K562 (cell line): Measurements from ENCODE around the gene PTPRG. TPM values are rescaled to one million over a fixed set of nuclear protein-coding genes. Genes with fewer than 3 reads are reported as not detected.

Experiments used
- ATAC-seq: fragments of 200-7000 bp; cut with Tn5 transposase; 3 replicates; pipeline ENCODE4 v1.9.1; 2020; ENCODE audit warnings: moderate library complexity
- BruUV-seq: library from RNA; stranded (reverse); fragments of 400-500 nt; replicated peaks from 2 replicates; lab custom pipeline; 2021; lab: Mats Ljungman, UMichigan
- CTCF ChIA-PET: fragments of 300-600 bp; formaldehyde crosslinking; extraction: SDS; loops from one replicate; lab custom pipeline; 2021; ENCODE audit warnings: low intra/inter-chr PET ratio; lab: Yijun Ruan, JAX
- POLR2A ChIA-PET: fragments of 300-600, 350-650 bp; sonication (Branson Sonifier 250); formaldehyde crosslinking; extraction: SDS; loops from one replicate; lab custom pipeline; 2021; ENCODE audit warnings: antibody characterized with exemption, inconsistent platforms; lab: Yijun Ruan, JAX
- DNase-seq, 4 experiments: peaks; one replicate each; pipeline versions ENCODE4 v3.0.0 to v3.0.0-alpha.2; 2011 to 2018; ENCODE audit warnings: low spot score in 3 of 4, mixed read lengths in 3 of 4; ENCODE audit errors: extremely low read depth in 1 of 4
- FAIRE-seq: peaks from 2 replicates; lab custom pipeline; 2011; peaks lifted over from hg19 to GRCh38; lab: Jason Lieb, UNC
- H2AFZ ChIP-seq: 2 replicates; pipeline ENCODE4 v1.6.0; 2011; ENCODE audit warnings: low read depth, low read length, control low read depth, inconsistent platforms
- H3K27ac ChIP-seq: fragments of 200-600 bp; 3 replicates; pipeline ENCODE4 v1.8.0; 2011; ENCODE audit warnings: low read depth, mild to moderate bottlenecking, control low read depth, inconsistent platforms, low read length, moderate library complexity, mixed read lengths; ENCODE audit errors: extremely low read depth
- H3K27me3 ChIP-seq, 2 experiments: fragments of 300-600 bp in 1 of 2; 2 replicates in 1 of 2; 3 replicates in 1 of 2; pipeline versions ENCODE4 v1.6.0 to v1.8.0; 2011; ENCODE audit warnings: inconsistent platforms in 2 of 2, low read length in 2 of 2, mild to moderate bottlenecking in 1 of 2, mixed read lengths in 1 of 2, moderate library complexity in 1 of 2; ENCODE audit not compliant: control insufficient read depth in 2 of 2, insufficient read depth in 2 of 2
- H3K36me3 ChIP-seq: fragments of 300-600 bp; 3 replicates; pipeline ENCODE4 v1.8.0; 2011; ENCODE audit warnings: mild to moderate bottlenecking, low read length, inconsistent platforms; ENCODE audit not compliant: control insufficient read depth, insufficient read depth
- H3K4me1 ChIP-seq, 2 experiments: fragments of 200-600 bp in 1 of 2; replicated peaks in 1 of 2; 2 replicates in 1 of 2; 3 replicates in 1 of 2; pipeline versions ENCODE4 v1.5.1 to v1.8.0; 2011; ENCODE audit warnings: inconsistent platforms in 2 of 2, low read length in 2 of 2, mild to moderate bottlenecking in 1 of 2, mixed read lengths in 1 of 2, moderate library complexity in 1 of 2; ENCODE audit not compliant: control insufficient read depth in 2 of 2, insufficient read depth in 2 of 2
- H3K4me2 ChIP-seq: 2 replicates; pipeline ENCODE4 v1.6.1; 2011; ENCODE audit warnings: low read length, control low read depth, inconsistent platforms, mixed read lengths; ENCODE audit not compliant: insufficient read depth
- H3K4me3 ChIP-seq: fragments of 200-600 bp; sonication (generic), shearing (Covaris generic); 2 replicates; pipeline ENCODE4 v1.5.1; 2016; ENCODE audit warnings: control low read depth, inconsistent platforms
- H3K79me2 ChIP-seq: fragments of 200-600 bp; 3 replicates; pipeline ENCODE4 v1.8.0; 2011; ENCODE audit warnings: low read length, inconsistent platforms; ENCODE audit not compliant: control insufficient read depth, insufficient read depth
- H3K9ac ChIP-seq, 2 experiments: 2 replicates each; pipeline versions ENCODE4 v1.6.0 to v1.6.1; 2011; ENCODE audit warnings: low read depth in 2 of 2, low read length in 2 of 2, control low read depth in 1 of 2, inconsistent platforms in 1 of 2, mild to moderate bottlenecking in 1 of 2, mixed read lengths in 1 of 2; ENCODE audit not compliant: insufficient read depth in 1 of 2
- H3K9me1 ChIP-seq: one replicate; pipeline ENCODE4 v1.6.0; 2011; ENCODE audit warnings: inconsistent platforms, mild to moderate bottlenecking, low read length, moderate library complexity; ENCODE audit not compliant: control insufficient read depth, insufficient read depth
- H3K9me3 ChIP-seq: replicated peaks from 2 replicates; pipeline ENCODE4 v1.5.1; 2011; ENCODE audit warnings: low read depth, low read length, inconsistent platforms; ENCODE audit not compliant: control insufficient read depth, insufficient read depth
- H4K20me1 ChIP-seq: replicated peaks from 2 replicates; pipeline ENCODE4 v1.6.1; 2011; ENCODE audit warnings: low read length, inconsistent platforms, mixed read lengths; ENCODE audit not compliant: control insufficient read depth, insufficient read depth
- MCM5 ChIP-seq: fragments of 450-650 bp; IDR thresholded peaks from 2 replicates; pipeline ENCODE4 v1.6.1; 2016; ENCODE audit warnings: low read depth
- MCM7 ChIP-seq, 2 experiments: fragments of 450-650 bp; IDR thresholded peaks; 2 replicates each; pipeline ENCODE4 v1.6.1; 2016 to 2018
- POLR2AphosphoS5 ChIP-seq: IDR thresholded peaks from 2 replicates; pipeline ENCODE4 v1.6.1; 2011; ENCODE audit warnings: mild to moderate bottlenecking, low read depth, low read length, moderate library complexity; ENCODE audit not compliant: control insufficient read depth, insufficient read depth
- RBM14 ChIP-seq: fragments of 200-400 bp; formaldehyde crosslinking; IDR thresholded peaks from 2 replicates; pipeline ENCODE4 v1.6.1; 2018; ENCODE audit warnings: low read depth, mild to moderate bottlenecking, low read length, moderate library complexity, borderline replicate concordance; ENCODE audit not compliant: insufficient read depth
- SRSF9 ChIP-seq: fragments of 200-400 bp; formaldehyde crosslinking; IDR thresholded peaks from 2 replicates; pipeline ENCODE4 v1.6.1; 2017; ENCODE audit warnings: low read depth, low read length, borderline replicate concordance
- TEAD1 ChIP-seq, 2 experiments: fragments of 450-650 bp in 1 of 2; sonication (generic) in 1 of 2; formaldehyde crosslinking; IDR thresholded peaks; 2 replicates each; pipeline versions ENCODE4 v1.4.0 to v1.8.0; 2020 to 2022; ENCODE audit warnings: mild to moderate bottlenecking in 2 of 2, missing genetic modification reagents in 1 of 2
- TEAD2 ChIP-seq: fragments of 450-650 bp; IDR thresholded peaks from 2 replicates; pipeline ENCODE4 v1.6.1; 2016; ENCODE audit warnings: missing genetic modification characterization, control low read depth, missing compliant biosample characterization
- ZC3H4 ChIP-seq: sonication (generic); formaldehyde crosslinking; IDR thresholded peaks from 2 replicates; pipeline ENCODE4 v1.9.0; 2021; ENCODE audit warnings: missing genetic modification reagents, borderline replicate concordance
- ZFP36 ChIP-seq: fragments of 150-350 bp; IDR thresholded peaks from 2 replicates; pipeline ENCODE4 v1.6.1; 2018; ENCODE audit warnings: low read length, low read depth; ENCODE audit not compliant: partially characterized antibody
- ZKSCAN8 ChIP-seq: fragments of 200-800 bp; sonication (Bioruptor generic); IDR thresholded peaks from 2 replicates; pipeline ENCODE4 v1.6.1; 2016; ENCODE audit warnings: missing genetic modification characterization, missing compliant biosample characterization
- ZNF143 ChIP-seq: sonication (generic); formaldehyde crosslinking; IDR thresholded peaks from 2 replicates; pipeline ENCODE4 v1.9.0; 2022; ENCODE audit warnings: mild to moderate bottlenecking, missing genetic modification reagents
- ZNF174 ChIP-seq: fragments of 250-450 bp; sonication (Bioruptor Pico); IDR thresholded peaks from 2 replicates; pipeline ENCODE4 v1.4.0; 2020; ENCODE audit warnings: mild to moderate bottlenecking
- ZNF282 ChIP-seq: sonication (generic); formaldehyde crosslinking; IDR thresholded peaks from 2 replicates; pipeline ENCODE4 v1.8.1; 2023; ENCODE audit warnings: missing genetic modification reagents
- ZNF431 ChIP-seq: sonication (generic); formaldehyde crosslinking; IDR thresholded peaks from 2 replicates; pipeline ENCODE4 v1.8.0; 2022; ENCODE audit warnings: mild to moderate bottlenecking, missing genetic modification reagents
- ZNF444 ChIP-seq: fragments of 250-450 bp; sonication (Bioruptor Pico); IDR thresholded peaks from 2 replicates; pipeline ENCODE4 v1.4.0; 2020; ENCODE audit warnings: mild to moderate bottlenecking, moderate library complexity
- ZNF766 ChIP-seq: fragments of 200-800 bp; sonication (Bioruptor generic); conservative IDR thresholded peaks from 2 replicates; pipeline ENCODE4 v1.6.1; 2016; ENCODE audit warnings: missing genetic modification characterization, missing compliant biosample characterization
- WGBS: fragments of 100-300 bp; shearing (Covaris generic); methylation state at CpG from one replicate; pipeline ENCODE4 v1.1.6; 2016; ENCODE audit warnings: low coverage, mixed read lengths; ENCODE audit not compliant: insufficient coverage; ENCODE audit errors: missing lambda C conversion rate; 5-methylcytosine and 5-hydroxymethylcytosine counted together
- in situ Hi-C: fragments of 300-500 bp; cut with MboI; formaldehyde crosslinking; loops from 4 replicates; pipeline ENCODE4 v1.15.0; 2018; ENCODE audit warnings: inconsistent platforms, mixed read lengths
- intact Hi-C: fragments of 100-400 bp; cut with micrococcal nuclease; formaldehyde crosslinking; loops from 2 replicates; pipeline ENCODE4 v1.14.2; 2022
- polyA plus RNA-seq, 8 experiments: library from polyadenylated mRNA; depleted of rRNA in 4 of 8; stranded (reverse) in 5 of 8; unstranded in 3 of 8; fragments of >200 nt; fragmentation: Nextera tagmentation in 2 of 8; fragmentation: Illumina TruSeq in 1 of 8; extraction: Ambion mirVana in 2 of 8; extraction: Trizol in 1 of 8; gene quantifications; 2 replicates each; pipeline versions ENCODE4 v1.2.1 to v1.2.3, GENCODE V29; 2011 to 2014; ENCODE audit warnings: inconsistent platforms in 1 of 8, missing spikeins in 1 of 8
- total RNA-seq, 7 experiments: library from RNA; depleted of rRNA in 6 of 7; stranded (reverse); fragments of >200 nt in 6 of 7; fragmentation: Illumina TruSeq in 2 of 7; extraction: Trizol in 2 of 7; gene quantifications; 2 replicates each; pipeline versions ENCODE4 v1.2.1 to v1.2.3, GENCODE V29; 2011 to 2021; ENCODE audit warnings: low replicate concordance in 1 of 7
- TF ChIP-seq, protein P1 (sequence below): fragments of 200-800 bp; sonication (Bioruptor generic); IDR thresholded peaks from 2 replicates; pipeline ENCODE4 v1.6.1; 2017; ENCODE audit warnings: missing genetic modification characterization, missing compliant biosample characterization
- TF ChIP-seq, protein P2 (sequence below): sonication (generic); formaldehyde crosslinking; IDR thresholded peaks from 2 replicates; pipeline ENCODE4 v1.9.0; 2022; ENCODE audit warnings: mild to moderate bottlenecking, missing genetic modification reagents
- TF ChIP-seq, protein P3 (sequence below): sonication (generic); formaldehyde crosslinking; IDR thresholded peaks from 2 replicates; pipeline ENCODE4 v1.4.0; 2020; ENCODE audit warnings: mild to moderate bottlenecking, missing genetic modification reagents

PTPRG gene
- total and polyA plus RNA-seq, 9 of the 15 experiments (the other 6 are each of a cell fraction or from before 2014, with no cell fraction given): 0.16 TPM; not detected in 8

DNA sequence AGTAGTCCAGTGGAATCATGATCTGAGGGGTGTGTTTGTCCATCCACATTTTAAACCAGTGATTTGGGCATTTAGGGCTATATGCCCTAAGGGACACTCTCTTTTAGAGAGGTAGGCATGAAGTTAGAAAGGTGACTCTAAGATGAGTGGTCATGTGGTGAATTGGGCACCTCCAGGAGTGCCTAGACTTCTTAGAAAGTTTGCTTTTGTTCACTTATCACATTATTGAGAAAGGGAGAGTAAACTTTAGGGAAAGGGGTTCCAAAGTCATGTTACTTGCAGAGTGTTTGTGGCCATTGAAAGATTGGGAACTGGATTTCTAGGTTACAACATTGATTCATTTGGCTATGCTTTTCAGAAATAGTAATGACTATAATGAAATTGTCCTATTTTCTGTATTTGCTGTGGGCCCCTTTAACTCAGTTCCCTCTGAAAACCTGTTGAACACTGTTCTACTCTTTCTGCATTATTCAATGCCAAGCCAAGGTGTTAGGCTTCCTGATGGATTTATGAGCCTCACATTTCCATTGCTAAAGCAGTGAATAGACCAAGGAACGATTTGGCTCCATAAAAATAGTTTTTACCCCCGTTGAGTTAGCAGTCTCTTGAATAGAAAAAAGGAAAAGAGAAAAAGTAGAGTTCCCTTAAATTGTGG lies 169.3 kb downstream of the PTPRG start:
- Histone ChIP-seq H4K20me1 (no peaks in the 10 kb centered on the region), H3K4me2 (no peak overlapping the region), H3K4me1 (no peaks in the 10 kb centered on the region), H3K4me3 (no peak overlapping the region), H3K9me1 (no peaks in the 10 kb centered on the region), H3K79me2 (no peaks in the 10 kb centered on the region), H3K9ac (no peak overlapping the region), H2AFZ (no peak overlapping the region), H3K36me3 (no peaks in the 10 kb centered on the region), H3K9me3 (no peaks in the 10 kb centered on the region), H3K27ac (no peak overlapping the region), H3K27me3 (no peaks in the 10 kb centered on the region; a peak in 1 of 5 replicates)
- intact Hi-C loops: no loop called here
- 0% methylated on average over 1 of the region's 2 CpGs for WGBS
- DNase-seq: no peak
- BruUV-seq: no TSS peak
- in situ Hi-C loops: no loop called here
- POLR2A ChIA-PET: no interaction called here
- FAIRE-seq: no peak
- CTCF ChIA-PET: no interaction called here
- no peak for ATAC-seq
- TF ChIP-seq ZFP36: no peak
- no peak for TF ChIP-seq ZNF444 (CRISPR knock-in tag)
- no peak for TF ChIP-seq ZNF143 (CRISPR knock-in tag)
- TF ChIP-seq ZC3H4 (CRISPR knock-in tag): no peak
- no peak for TF ChIP-seq ZNF282 (CRISPR knock-in tag)
- TF ChIP-seq MCM5: no peak
- TF ChIP-seq, protein P1, sequence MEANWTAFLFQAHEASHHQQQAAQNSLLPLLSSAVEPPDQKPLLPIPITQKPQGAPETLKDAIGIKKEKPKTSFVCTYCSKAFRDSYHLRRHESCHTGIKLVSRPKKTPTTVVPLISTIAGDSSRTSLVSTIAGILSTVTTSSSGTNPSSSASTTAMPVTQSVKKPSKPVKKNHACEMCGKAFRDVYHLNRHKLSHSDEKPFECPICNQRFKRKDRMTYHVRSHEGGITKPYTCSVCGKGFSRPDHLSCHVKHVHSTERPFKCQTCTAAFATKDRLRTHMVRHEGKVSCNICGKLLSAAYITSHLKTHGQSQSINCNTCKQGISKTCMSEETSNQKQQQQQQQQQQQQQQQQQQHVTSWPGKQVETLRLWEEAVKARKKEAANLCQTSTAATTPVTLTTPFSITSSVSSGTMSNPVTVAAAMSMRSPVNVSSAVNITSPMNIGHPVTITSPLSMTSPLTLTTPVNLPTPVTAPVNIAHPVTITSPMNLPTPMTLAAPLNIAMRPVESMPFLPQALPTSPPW: no peak
- no peak for TF ChIP-seq ZNF174 (CRISPR knock-in tag)
- TF ChIP-seq ZNF431 (CRISPR knock-in tag): no peak
- no peak for TF ChIP-seq RBM14
- no peak for TF ChIP-seq MCM7 (IDR thresholded peaks at IDR 0.05)
- TF ChIP-seq POLR2AphosphoS5: no peak
- TF ChIP-seq TEAD2: no peak
- TF ChIP-seq ZNF766 (CRISPR knock-in tag): no peak
- TF ChIP-seq ZKSCAN8 (CRISPR knock-in tag): no peak
- no peak for TF ChIP-seq TEAD1 (CRISPR knock-in tag; IDR thresholded peaks at IDR 0.05)
- TF ChIP-seq SRSF9: no peak
- TF ChIP-seq, protein P2, sequence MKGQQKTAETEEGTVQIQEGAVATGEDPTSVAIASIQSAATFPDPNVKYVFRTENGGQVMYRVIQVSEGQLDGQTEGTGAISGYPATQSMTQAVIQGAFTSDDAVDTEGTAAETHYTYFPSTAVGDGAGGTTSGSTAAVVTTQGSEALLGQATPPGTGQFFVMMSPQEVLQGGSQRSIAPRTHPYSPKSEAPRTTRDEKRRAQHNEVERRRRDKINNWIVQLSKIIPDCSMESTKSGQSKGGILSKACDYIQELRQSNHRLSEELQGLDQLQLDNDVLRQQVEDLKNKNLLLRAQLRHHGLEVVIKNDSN (CRISPR knock-in tag): no peak
- TF ChIP-seq, protein P3, sequence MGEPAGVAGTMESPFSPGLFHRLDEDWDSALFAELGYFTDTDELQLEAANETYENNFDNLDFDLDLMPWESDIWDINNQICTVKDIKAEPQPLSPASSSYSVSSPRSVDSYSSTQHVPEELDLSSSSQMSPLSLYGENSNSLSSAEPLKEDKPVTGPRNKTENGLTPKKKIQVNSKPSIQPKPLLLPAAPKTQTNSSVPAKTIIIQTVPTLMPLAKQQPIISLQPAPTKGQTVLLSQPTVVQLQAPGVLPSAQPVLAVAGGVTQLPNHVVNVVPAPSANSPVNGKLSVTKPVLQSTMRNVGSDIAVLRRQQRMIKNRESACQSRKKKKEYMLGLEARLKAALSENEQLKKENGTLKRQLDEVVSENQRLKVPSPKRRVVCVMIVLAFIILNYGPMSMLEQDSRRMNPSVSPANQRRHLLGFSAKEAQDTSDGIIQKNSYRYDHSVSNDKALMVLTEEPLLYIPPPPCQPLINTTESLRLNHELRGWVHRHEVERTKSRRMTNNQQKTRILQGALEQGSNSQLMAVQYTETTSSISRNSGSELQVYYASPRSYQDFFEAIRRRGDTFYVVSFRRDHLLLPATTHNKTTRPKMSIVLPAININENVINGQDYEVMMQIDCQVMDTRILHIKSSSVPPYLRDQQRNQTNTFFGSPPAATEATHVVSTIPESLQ (CRISPR knock-in tag): no peak
